ENCODE results near the gene SSR1.

DNA sequence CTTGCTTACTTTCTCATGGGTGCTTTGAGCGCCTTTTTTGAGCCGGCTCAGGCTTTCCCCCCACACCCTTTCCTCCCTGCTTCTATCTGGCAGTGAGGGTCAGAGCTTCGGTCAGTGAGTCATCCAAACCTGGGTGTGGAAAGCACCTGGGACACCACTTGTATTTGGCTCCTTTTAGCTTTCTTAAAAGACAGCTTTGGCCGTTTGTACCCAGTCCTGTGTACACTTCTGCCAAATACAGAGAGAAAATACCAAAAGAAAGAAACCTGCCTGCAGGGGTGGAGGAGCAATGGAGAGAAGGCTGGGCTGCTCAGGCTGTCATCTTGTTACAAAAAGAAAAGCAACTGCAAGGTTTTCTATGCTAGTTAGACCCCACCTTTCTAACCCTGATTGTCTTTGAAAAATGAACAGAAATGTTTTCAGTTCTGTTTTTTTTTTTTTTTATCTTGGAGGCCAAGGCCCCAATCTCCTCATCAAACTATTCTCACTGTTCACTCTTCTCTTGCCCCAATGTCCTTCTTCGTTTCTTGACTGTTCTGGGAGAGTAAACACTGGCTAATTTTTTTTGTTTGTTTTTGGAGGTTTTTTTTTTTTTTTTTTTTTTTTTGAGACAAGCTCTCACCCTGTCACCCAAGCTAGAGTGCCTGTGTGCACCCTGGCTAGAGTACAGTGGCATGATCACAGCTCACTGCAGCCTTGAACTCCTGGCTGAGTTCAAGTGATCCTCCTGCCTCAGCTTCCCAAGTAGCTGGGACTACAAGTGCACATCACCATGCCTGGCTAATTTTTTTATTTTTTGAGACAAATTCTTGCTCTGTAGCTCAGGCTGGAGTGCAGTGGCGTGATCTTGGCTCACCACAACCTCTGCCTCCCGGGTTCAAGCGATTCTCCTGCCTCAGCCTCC, 76.4 kb downstream of the SSR1 start:
- TF ChIP-seq, protein P1, sequence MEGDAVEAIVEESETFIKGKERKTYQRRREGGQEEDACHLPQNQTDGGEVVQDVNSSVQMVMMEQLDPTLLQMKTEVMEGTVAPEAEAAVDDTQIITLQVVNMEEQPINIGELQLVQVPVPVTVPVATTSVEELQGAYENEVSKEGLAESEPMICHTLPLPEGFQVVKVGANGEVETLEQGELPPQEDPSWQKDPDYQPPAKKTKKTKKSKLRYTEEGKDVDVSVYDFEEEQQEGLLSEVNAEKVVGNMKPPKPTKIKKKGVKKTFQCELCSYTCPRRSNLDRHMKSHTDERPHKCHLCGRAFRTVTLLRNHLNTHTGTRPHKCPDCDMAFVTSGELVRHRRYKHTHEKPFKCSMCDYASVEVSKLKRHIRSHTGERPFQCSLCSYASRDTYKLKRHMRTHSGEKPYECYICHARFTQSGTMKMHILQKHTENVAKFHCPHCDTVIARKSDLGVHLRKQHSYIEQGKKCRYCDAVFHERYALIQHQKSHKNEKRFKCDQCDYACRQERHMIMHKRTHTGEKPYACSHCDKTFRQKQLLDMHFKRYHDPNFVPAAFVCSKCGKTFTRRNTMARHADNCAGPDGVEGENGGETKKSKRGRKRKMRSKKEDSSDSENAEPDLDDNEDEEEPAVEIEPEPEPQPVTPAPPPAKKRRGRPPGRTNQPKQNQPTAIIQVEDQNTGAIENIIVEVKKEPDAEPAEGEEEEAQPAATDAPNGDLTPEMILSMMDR (conservative IDR thresholded peaks at IDR 0.05 in 1 of 2, IDR thresholded peaks at IDR 0.05 in 1 of 2; ENCODE audit: extremely low read depth in 1 of 2, insufficient read depth in 1 of 2, low read depth in 1 of 2, low read length in 2 of 2) = no peak
- TF ChIP-seq EZH2 (IDR thresholded peaks at IDR 0.05; ENCODE audit: borderline replicate concordance, low read length) = no peak

Measured in mammary epithelial cell (primary cell).